ENCODE results near the gene MAST2.

- TF ChIP-seq, protein P1, sequence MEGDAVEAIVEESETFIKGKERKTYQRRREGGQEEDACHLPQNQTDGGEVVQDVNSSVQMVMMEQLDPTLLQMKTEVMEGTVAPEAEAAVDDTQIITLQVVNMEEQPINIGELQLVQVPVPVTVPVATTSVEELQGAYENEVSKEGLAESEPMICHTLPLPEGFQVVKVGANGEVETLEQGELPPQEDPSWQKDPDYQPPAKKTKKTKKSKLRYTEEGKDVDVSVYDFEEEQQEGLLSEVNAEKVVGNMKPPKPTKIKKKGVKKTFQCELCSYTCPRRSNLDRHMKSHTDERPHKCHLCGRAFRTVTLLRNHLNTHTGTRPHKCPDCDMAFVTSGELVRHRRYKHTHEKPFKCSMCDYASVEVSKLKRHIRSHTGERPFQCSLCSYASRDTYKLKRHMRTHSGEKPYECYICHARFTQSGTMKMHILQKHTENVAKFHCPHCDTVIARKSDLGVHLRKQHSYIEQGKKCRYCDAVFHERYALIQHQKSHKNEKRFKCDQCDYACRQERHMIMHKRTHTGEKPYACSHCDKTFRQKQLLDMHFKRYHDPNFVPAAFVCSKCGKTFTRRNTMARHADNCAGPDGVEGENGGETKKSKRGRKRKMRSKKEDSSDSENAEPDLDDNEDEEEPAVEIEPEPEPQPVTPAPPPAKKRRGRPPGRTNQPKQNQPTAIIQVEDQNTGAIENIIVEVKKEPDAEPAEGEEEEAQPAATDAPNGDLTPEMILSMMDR (IDR thresholded peaks at IDR 0.05) = no peak
- TF ChIP-seq POLR2AphosphoS5 (IDR thresholded peaks at IDR 0.05; ENCODE audit: low read depth, low read length) = no peak
- TF ChIP-seq, protein P2, sequence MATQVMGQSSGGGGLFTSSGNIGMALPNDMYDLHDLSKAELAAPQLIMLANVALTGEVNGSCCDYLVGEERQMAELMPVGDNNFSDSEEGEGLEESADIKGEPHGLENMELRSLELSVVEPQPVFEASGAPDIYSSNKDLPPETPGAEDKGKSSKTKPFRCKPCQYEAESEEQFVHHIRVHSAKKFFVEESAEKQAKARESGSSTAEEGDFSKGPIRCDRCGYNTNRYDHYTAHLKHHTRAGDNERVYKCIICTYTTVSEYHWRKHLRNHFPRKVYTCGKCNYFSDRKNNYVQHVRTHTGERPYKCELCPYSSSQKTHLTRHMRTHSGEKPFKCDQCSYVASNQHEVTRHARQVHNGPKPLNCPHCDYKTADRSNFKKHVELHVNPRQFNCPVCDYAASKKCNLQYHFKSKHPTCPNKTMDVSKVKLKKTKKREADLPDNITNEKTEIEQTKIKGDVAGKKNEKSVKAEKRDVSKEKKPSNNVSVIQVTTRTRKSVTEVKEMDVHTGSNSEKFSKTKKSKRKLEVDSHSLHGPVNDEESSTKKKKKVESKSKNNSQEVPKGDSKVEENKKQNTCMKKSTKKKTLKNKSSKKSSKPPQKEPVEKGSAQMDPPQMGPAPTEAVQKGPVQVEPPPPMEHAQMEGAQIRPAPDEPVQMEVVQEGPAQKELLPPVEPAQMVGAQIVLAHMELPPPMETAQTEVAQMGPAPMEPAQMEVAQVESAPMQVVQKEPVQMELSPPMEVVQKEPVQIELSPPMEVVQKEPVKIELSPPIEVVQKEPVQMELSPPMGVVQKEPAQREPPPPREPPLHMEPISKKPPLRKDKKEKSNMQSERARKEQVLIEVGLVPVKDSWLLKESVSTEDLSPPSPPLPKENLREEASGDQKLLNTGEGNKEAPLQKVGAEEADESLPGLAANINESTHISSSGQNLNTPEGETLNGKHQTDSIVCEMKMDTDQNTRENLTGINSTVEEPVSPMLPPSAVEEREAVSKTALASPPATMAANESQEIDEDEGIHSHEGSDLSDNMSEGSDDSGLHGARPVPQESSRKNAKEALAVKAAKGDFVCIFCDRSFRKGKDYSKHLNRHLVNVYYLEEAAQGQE (IDR thresholded peaks at IDR 0.05; ENCODE audit: insufficient read depth in 1 of 2, low read depth in 2 of 2, low read length in 1 of 2) = no peak
- no peak for TF ChIP-seq SIN3A (IDR thresholded peaks at IDR 0.05; ENCODE audit: borderline replicate concordance, insufficient read depth, low read depth, low read length)
- no peak for TF ChIP-seq TCF7L2 (IDR thresholded peaks at IDR 0.05; ENCODE audit: low read depth, low read length)
Measured at GRCh38 chr1:46077644-46078043, 274.2 kb downstream of the MAST2 start.
